Esophagus squamous epithelium (tissue), 4 donors: Measurements from ENCODE around the gene NIN.

Experiments
- POLR2A ChIP-seq, 4 donors: fragments of 450-650 bp; IDR thresholded peaks; one replicate each; pipeline ENCODE4 v1.6.1; 2017; ENCODE audit warnings: antibody characterized with exemption in 4 of 4, mild to moderate bottlenecking in 4 of 4, moderate library complexity in 3 of 4
- TF ChIP-seq, protein P1 (sequence below), 6 experiments: fragments of 450-650 bp in 4 of 6; fragments of 200-600 bp in 2 of 6; sonication (generic) in 2 of 6; IDR thresholded peaks; one replicate each; pipeline ENCODE4 v1.5.1; 2016 to 2019; ENCODE audit warnings: antibody characterized with exemption in 6 of 6, mild to moderate bottlenecking in 4 of 6, moderate library complexity in 4 of 6

DNA sequence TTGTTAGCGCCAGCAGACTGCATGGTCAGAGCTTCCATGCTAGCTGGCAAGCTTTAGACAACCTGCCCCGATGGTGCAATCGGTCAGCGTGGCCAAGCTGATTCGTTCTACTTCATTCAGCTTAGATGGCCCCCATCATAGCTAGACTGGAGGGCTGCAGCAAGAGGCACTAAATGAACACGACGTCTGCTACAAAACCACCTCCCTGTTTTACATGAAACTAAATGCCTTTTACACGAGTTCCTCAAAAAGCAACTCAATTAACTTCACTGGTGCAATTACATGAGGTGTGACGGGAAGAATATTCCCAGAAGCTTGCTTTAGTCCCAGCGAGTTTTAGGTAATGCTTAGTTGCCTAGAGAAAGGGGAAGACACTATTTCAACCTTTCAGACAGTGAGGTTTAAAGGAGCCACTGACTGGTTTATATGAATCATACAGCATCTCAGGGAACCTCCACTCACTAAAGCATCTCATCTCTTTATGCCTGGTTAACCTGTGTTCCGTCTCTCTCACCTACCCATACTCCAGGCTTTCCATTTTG, 8.4 kb downstream of the NIN start:
- TF ChIP-seq, protein P1, sequence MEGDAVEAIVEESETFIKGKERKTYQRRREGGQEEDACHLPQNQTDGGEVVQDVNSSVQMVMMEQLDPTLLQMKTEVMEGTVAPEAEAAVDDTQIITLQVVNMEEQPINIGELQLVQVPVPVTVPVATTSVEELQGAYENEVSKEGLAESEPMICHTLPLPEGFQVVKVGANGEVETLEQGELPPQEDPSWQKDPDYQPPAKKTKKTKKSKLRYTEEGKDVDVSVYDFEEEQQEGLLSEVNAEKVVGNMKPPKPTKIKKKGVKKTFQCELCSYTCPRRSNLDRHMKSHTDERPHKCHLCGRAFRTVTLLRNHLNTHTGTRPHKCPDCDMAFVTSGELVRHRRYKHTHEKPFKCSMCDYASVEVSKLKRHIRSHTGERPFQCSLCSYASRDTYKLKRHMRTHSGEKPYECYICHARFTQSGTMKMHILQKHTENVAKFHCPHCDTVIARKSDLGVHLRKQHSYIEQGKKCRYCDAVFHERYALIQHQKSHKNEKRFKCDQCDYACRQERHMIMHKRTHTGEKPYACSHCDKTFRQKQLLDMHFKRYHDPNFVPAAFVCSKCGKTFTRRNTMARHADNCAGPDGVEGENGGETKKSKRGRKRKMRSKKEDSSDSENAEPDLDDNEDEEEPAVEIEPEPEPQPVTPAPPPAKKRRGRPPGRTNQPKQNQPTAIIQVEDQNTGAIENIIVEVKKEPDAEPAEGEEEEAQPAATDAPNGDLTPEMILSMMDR (IDR thresholded peaks at IDR 0.05), result no peak
- no peak for TF ChIP-seq POLR2A (IDR thresholded peaks at IDR 0.05)
